NCI-H446 treated with DMSO at 0.1 percent for 48 hours (cell line): ENCODE measurements around the gene VPS8.
"Not testable (repeated sequence)": the region's sequence is repeated elsewhere in the genome, so short reads cannot be mapped to it uniquely, and the experiment has no call there.

ENCODE experiments used
- DNase-seq: peaks from one replicate; lab custom pipeline; 2025; lab: John Stamatoyannopoulos, UW

The VPS8 gene

GRCh38 chr3:184872200-184872599 is 60.2 kb downstream of the VPS8 start:
- DNase-seq = no peak

GRCh38 chr3:184873141-184873540 is 61.2 kb downstream of the VPS8 start:
- no peak for DNase-seq

- no peak for DNase-seq
These were observed 63.0 kb downstream of the VPS8 start for GRCh38 chr3:184874709-184875644.

- DNase-seq = no peak
These were observed 68.5 kb downstream of the VPS8 start for GRCh38 chr3:184880276-184881019.

GRCh38 chr3:184884359-184885017 is 72.5 kb downstream of the VPS8 start:
- DNase-seq = no peak

DNA sequence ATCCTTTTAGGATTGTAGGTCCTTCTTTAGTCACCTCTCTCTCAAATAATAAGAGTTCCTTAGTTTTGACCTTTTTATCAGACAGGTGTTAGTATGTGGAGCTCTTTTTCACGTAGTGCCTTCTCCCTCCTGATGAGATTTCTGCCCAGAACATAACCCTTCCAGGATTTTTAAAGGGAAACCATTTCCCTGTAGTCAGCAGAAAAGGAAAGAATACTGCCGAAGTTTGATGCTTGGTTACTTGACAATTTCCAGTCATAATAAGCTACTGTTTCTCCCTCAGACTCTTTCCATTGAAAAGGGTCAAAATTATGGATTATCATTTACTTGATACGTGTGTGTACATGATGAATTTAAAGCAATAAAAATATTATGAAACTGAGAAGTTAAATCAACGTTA is 73.1 kb downstream of the VPS8 start:
- no peak for DNase-seq

DNA sequence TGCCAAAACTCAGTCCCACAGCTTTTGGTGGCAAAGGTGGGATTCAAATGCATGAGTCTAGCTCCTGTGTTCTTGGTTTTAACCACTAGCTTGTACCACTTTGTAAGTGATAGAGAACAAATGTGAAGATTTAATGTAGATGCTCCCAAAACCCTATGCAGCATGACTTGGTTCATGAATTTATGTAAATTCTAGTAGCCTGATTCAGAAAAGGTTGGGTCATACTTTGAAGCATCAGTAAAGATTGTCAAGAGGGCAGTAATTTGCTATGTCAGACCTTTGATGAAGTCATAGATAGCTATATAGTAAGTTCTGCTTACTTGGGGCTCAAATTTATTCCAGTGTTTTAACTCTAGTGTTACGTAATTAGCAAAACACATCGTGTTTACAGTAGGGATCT is 75.6 kb downstream of the VPS8 start:
- DNase-seq = no peak

- no peak for DNase-seq
These were observed 77.4 kb downstream of the VPS8 start for GRCh38 chr3:184889312-184889904.

- DNase-seq = no peak
These were observed 82.1 kb downstream of the VPS8 start for GRCh38 chr3:184894051-184894450.

DNA sequence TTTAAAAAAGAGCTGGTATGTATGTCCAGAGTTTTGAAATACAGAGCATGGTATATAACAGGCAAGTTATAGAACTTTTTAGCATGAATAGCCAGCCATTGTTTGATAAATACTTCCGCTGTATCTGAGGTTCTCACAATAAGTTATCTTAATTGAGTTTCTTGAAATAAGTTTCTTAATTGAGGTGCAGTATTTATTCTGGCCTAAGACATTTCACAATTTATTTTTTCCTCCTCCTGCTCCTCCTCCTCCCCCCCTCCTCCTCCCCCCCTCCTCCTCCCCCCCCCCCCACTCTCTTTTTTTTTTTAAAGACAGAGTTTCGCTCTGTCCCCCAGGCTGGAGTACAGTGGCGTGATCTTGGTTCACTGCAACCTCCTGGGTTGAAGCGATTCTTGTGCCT is 83.4 kb downstream of the VPS8 start:
- DNase-seq = no peak

DNA sequence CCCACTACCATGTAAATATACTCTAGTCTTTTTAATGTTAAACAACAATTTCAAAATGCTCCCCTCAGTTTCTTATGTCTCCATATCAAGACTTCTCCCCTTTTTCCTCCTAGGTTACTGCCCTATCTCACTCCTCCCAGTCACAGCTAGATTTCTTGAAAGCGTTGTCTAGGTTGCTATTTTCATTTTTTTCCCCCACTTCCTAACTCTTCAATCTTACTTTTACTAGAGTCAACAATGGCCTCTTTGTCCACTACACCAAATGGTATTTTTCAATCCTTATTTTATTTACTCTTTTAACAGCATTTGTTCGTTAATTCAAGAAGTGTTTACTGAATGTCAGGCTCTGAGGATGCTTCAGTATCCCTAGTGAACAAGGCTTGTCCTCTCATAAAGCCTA is 84.4 kb downstream of the VPS8 start:
- no peak for DNase-seq

- no peak for DNase-seq
These were observed 88.1 kb downstream of the VPS8 start for GRCh38 chr3:184899953-184900595.

- not testable (repeated sequence) for DNase-seq
These were observed 95.1 kb downstream of the VPS8 start for GRCh38 chr3:184907031-184907430.

- no peak for DNase-seq
These were observed 96.0 kb downstream of the VPS8 start for GRCh38 chr3:184907681-184908649.

DNA sequence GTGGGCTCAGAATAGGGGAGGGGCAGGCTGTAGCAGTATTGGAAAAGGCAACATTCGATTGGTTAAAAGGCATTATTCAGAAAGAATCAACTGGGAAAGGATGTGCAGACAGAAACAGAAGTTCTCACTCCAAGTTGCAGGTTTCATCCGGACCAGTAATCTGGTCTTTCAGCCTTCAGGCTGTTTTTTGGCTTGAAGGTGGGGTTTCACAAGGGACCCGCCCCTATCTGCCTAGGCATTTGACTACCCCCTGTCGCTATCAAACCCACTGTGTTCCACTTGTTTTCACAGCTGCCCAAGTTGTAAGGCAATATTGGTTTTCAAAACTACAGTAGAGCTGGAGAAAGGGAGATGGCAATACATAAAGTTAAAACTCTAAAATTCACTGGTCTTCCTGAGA is 96.9 kb downstream of the VPS8 start:
- DNase-seq = no peak

DNA sequence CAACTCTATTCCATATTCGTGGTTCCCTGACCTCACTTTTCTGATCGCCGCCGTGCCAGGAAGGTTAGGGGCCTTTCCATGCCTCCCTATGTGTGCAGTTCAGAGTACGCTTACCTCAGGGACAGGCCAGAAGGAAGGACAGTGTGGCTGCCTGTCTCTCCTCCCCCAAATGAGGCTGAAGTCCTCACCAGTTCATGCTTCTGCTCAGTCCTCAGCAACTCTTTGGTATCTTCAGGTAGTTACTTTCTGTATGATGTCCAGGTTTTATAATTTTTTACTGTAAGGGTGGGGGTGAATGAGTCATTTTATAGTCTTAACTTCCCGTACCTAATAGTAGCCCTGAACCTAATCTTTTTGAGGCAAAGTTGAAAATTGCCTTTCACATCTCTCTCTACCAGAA is 98.7 kb downstream of the VPS8 start:
- no peak for DNase-seq

DNA sequence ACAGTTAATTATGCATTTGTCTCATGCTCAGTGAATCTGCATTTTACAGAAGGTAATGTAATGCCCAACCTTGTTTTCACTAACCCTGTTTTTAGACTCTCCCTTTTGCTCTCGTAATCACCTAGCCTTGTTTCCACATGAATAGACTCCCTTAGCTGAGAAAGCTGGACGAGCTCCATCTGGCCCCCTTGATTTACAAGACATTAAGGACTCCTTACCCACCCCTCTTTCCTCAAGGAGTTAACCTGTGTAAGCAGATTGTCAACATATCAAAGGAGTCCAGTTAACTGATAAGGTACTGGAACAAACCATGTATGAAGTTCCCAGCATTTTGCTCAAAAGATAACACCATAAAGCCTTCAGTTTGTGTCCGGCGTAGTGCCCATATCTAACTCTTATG is 99.6 kb downstream of the VPS8 start:
- no peak for DNase-seq

DNA sequence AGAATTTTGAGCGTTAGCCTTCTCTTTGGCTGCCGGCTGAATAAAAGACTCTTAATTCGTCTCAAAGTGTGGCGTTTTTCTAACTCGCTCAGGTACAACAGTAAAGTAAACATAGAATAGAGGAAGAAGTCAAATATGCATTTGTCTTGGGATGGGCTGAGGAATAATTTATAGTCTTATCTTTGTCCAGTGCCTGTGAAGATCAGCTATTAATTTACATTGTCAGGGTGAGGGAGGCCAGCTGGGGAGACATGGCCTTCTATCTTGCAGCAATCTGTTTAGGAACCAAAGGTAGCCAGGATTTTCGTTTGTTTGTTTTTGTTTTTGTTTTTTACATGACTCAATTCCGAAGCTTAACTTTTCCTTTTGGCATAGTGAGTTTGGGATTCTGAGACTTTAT is 100.2 kb downstream of the VPS8 start:
- DNase-seq = no peak

GRCh38 chr3:184914628-184915027 is 102.7 kb downstream of the VPS8 start:
- DNase-seq = no peak

- DNase-seq = no peak
These were observed 106.8 kb downstream of the VPS8 start for GRCh38 chr3:184918750-184919149.

- DNase-seq = no peak
These were observed 107.7 kb downstream of the VPS8 start for GRCh38 chr3:184919651-184920050.
